ENCODE measurements around the gene ITGB2. TPM values are rescaled to one million over a fixed set of nuclear protein-coding genes. Genes with fewer than 3 reads are reported as not detected.
A peak's percentile ranks its signal among the peaks of the same experiment; 100 is the strongest.

Gene ITGB2
- total RNA-seq, 4 donors from 2014 or later = 11.2 to 18.8 (median 15.3) TPM

DNA sequence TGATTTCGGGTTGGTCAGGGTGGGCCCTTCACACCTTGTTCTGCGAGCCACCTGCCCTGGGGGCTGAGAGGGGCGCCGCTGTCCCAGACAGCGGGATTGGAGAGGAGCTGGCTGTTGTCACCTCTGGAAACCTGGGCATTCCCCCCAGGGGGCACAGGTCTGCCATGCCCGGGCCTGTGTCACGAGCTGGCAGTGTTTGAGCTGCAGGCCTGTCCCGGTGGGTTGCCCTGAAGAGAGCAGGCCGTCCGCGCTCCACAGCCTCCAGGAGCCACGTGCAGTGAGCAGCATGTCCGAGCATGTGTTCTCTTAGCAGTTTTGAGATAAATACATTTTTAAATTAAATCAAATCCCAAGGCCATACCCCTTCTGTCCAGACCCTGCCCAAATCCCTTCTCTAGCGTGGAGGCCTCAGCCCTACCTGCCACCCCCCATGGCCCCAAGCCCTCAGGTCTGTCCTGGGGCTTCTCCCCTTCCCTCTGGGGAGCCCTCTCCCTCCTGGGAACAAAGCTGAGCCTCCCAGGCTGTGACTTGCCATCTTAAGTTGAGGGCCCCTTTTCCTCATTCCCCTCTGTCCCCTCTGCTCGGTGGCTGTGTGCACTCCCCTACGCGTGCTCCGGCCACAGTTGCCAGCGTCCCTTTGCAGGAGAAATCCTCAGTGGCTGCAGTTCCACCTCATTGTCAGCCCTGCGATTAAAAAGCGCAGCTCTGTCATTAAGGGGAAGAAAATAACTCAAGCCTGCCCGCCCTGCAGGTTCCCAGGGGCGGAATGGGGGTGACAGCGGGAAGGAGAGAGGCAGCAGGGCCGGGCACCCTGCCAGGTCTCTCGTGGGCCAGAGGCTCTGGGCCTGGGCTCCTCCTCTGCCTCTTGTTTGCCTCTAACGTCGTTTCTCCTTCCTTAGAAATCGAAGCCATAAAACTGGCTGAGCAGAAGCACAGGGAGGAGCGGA is 45.7 kb upstream of the ITGB2 start:
- H3K27me3 ChIP-seq = no peaks in the 10 kb centered on the region
- TF ChIP-seq POLR2A (IDR thresholded peaks at IDR 0.05) (no peak), EP300 (IDR thresholded peaks at IDR 0.05) (no peak), POLR2AphosphoS5 (IDR thresholded peaks at IDR 0.05) (no peak)
- TF ChIP-seq, protein P1, sequence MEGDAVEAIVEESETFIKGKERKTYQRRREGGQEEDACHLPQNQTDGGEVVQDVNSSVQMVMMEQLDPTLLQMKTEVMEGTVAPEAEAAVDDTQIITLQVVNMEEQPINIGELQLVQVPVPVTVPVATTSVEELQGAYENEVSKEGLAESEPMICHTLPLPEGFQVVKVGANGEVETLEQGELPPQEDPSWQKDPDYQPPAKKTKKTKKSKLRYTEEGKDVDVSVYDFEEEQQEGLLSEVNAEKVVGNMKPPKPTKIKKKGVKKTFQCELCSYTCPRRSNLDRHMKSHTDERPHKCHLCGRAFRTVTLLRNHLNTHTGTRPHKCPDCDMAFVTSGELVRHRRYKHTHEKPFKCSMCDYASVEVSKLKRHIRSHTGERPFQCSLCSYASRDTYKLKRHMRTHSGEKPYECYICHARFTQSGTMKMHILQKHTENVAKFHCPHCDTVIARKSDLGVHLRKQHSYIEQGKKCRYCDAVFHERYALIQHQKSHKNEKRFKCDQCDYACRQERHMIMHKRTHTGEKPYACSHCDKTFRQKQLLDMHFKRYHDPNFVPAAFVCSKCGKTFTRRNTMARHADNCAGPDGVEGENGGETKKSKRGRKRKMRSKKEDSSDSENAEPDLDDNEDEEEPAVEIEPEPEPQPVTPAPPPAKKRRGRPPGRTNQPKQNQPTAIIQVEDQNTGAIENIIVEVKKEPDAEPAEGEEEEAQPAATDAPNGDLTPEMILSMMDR (IDR thresholded peaks at IDR 0.05) = no peak
- H3K4me3 ChIP-seq = no peak overlapping the region
- H3K36me3 ChIP-seq = peaks cover 9% of the 10 kb centered on the region
- no peak overlapping the region for H3K27ac ChIP-seq
- peaks cover 26% of the 10 kb centered on the region for H3K4me1 ChIP-seq
- 57% methylated on average over 23 of the region's 30 CpGs for WGBS
- no peak for DNase-seq (ENCODE audit: low spot score in 2 of 2)
- no peaks in the 10 kb centered on the region for H3K9me3 ChIP-seq

DNA sequence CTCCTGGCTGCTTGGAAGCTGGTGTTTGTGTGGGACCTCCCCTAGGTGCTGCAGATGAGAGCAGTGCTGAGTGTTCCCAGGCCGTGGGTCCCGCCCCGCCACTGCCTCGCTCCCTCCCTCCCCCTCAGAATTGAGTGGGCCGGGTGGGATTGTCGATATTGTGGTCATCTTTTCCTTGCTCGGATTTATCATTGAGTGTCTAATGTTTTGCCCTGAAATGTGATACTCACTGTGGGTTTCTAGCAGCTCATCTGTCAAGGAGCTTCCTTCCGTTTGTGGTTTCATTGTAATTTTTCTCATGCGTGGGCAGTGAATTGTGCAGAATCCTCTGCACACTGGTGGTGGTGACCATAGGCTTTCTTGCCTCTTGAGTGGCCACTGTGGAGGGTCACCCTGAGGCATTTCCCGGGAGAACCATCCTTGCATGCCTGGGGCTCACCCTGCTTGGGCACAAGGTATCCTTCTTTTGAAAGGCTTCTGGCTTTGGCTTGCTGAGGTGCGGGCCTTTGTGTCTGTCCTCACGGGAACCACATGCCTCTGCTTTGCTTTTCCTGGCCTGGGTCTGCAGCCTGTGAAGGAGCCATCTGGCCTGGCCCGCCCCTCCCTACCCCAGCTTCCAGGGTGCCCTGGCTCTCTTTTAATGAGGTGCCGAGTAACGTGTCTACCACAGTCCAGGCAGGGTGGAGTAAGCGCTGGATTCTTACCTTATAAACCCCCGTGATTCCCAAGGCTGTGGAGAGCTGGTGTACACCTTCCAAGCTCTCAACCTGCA is 44.7 kb upstream of the ITGB2 start:
- peaks cover 28% of the 10 kb centered on the region for H3K4me1 ChIP-seq
- no peak overlapping the region for H3K27ac ChIP-seq

DNA sequence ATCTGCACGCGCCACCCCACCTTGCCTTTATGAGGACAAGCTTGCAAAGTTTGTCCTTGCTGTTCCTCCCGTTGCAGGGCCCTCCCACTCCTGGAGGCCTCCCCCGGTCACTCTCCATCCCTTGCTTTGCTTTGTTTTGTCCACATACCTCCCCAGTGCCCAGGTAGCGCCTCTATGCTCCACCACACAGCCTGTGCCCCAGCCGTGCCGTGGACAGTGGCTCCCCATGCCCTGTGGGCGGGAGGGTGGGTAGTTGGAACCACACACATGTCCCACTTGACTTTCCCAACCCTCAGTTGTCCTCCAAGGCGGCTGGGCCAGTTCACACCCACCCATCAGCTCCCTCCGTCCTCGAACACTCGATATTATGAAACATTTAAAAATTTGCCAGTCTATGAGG is 43.7 kb upstream of the ITGB2 start:
- Histone ChIP-seq H3K9me3 (no peaks in the 10 kb centered on the region), H3K27ac (no peak overlapping the region), H3K4me1 (peaks cover 38% of the 10 kb centered on the region), H3K36me3 (peaks cover 17% of the 10 kb centered on the region), H3K4me3 (no peak overlapping the region), H3K27me3 (no peaks in the 10 kb centered on the region)
- TF ChIP-seq EP300 (IDR thresholded peaks at IDR 0.05) = no peak
- no peak for TF ChIP-seq POLR2A (IDR thresholded peaks at IDR 0.05)
- TF ChIP-seq POLR2AphosphoS5 (IDR thresholded peaks at IDR 0.05) = no peak
- TF ChIP-seq, protein P1 (IDR thresholded peaks at IDR 0.05) = no peak
- WGBS = 96% methylated on average over 12 of the region's 12 CpGs
- no peak for DNase-seq (ENCODE audit: low spot score in 2 of 2)

More for the DNA sequence above, 44.7 kb upstream of the ITGB2 start:
- Histone ChIP-seq H3K36me3 (peaks cover 12% of the 10 kb centered on the region), H3K27me3 (no peaks in the 10 kb centered on the region), H3K4me3 (no peak overlapping the region), H3K9me3 (no peaks in the 10 kb centered on the region)
- 82% methylated on average over 15 of the region's 17 CpGs for WGBS
- TF ChIP-seq EP300 (IDR thresholded peaks at IDR 0.05) = no peak
- TF ChIP-seq, protein P1 (IDR thresholded peaks at IDR 0.05) = no peak
- no peak for TF ChIP-seq POLR2AphosphoS5 (IDR thresholded peaks at IDR 0.05)
- no peak for TF ChIP-seq POLR2A (IDR thresholded peaks at IDR 0.05)
- DNase-seq (ENCODE audit: low spot score in 2 of 2) = no peak

DNA sequence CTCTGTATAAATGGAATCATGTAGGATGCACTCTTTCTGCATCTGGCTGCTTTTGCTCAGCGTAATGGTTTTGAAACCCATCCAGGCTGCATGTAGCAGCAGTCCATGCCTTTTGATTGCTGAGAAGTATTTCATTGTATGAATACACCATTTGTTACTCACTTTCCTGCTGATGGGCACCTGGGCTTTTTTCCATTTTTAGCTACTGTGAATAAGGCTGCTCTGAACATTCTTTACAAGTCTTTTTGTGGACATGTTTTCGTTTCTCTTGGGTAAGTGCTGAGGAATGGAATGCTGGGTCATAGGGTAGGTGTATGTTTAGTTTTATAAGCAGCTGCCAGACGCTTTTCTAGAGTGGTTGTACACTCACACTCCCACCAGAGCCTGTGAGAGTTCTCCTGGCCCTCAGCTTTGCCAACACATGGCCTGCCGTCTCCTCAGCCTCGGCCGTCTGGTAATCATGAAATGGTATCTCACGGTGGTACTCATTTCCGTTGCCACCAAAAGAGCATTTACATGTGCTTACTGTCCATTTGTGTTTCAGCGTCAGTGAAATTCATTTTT is 41.8 kb upstream of the ITGB2 start:
- peaks cover 17% of the 10 kb centered on the region for H3K36me3 ChIP-seq
- DNase-seq (ENCODE audit: low spot score in 2 of 2) = no peak
- 78% methylated on average over 9 of the region's 9 CpGs for whole genome bisulfite sequencing
- peaks cover 49% of the 10 kb centered on the region for H3K4me1 ChIP-seq
- no peak overlapping the region for H3K27ac ChIP-seq
- no peaks in the 10 kb centered on the region for H3K9me3 ChIP-seq
- H3K4me3 ChIP-seq = no peak overlapping the region
- TF ChIP-seq, protein P1 (IDR thresholded peaks at IDR 0.05) = no peak
- TF ChIP-seq POLR2A (IDR thresholded peaks at IDR 0.05) (no peak), POLR2AphosphoS5 (IDR thresholded peaks at IDR 0.05) (no peak), EP300 (IDR thresholded peaks at IDR 0.05) (peak; percentile 52)
- H3K27me3 ChIP-seq = no peaks in the 10 kb centered on the region

Data from suprapubic skin (tissue), 4 donors.